MG63 (cell line): Measurements from ENCODE around the gene AKT2. TPM values are rescaled to one million over a fixed set of nuclear protein-coding genes. Genes with fewer than 3 reads are reported as not detected.

Source experiments
- DNase-seq: peaks from one replicate; pipeline ENCODE4 v3.0.0-alpha.2; 2020
- H3K27me3 ChIP-seq: fragments of 250-450 bp; sonication (Bioruptor Pico); 2 replicates; pipeline ENCODE4 v1.5.1; 2020; ENCODE audit warnings: mild to moderate bottlenecking, moderate library complexity
- H3K36me3 ChIP-seq: fragments of 250-450 bp; sonication (Bioruptor Pico); 2 replicates; pipeline ENCODE4 v1.5.1; 2020; ENCODE audit warnings: mild to moderate bottlenecking, moderate library complexity
- H3K4me3 ChIP-seq: fragments of 250-450 bp; sonication (Bioruptor Pico); 2 replicates; pipeline ENCODE4 v1.5.1; 2020; ENCODE audit warnings: mild to moderate bottlenecking, moderate library complexity
- H3K9me3 ChIP-seq: fragments of 250-450 bp; sonication (Bioruptor Pico); 2 replicates; pipeline ENCODE4 v1.5.1; 2020; ENCODE audit warnings: mild to moderate bottlenecking, moderate library complexity
- total RNA-seq: library from RNA; depleted of rRNA; stranded (reverse); fragments of >200 nt; shearing (Covaris generic); gene quantifications from 2 replicates; pipeline ENCODE4 v1.2.3, GENCODE V29; 2014; ENCODE audit warnings: low replicate concordance

Gene AKT2
- total RNA-seq, 1 experiment from 2014 or later: 104 TPM

- Histone ChIP-seq H3K36me3 (peaks cover 50% of the 10 kb centered on the region), H3K9me3 (no peaks in the 10 kb centered on the region), H3K27me3 (no peaks in the 10 kb centered on the region), H3K4me3 (no peak overlapping the region)
- DNase-seq: no peak
Measured at GRCh38 chr19:40236026-40236355, 49.2 kb downstream of the AKT2 start.

- H3K27me3 ChIP-seq: no peaks in the 10 kb centered on the region
- no peak overlapping the region for H3K4me3 ChIP-seq
- peaks cover 49% of the 10 kb centered on the region for H3K36me3 ChIP-seq
- H3K9me3 ChIP-seq: no peaks in the 10 kb centered on the region
- DNase-seq: no peak
Measured at GRCh38 chr19:40235238-40236025, 49.7 kb downstream of the AKT2 start.

GRCh38 chr19:40234429-40235237, 50.5 kb downstream of the AKT2 start:
- Histone ChIP-seq H3K4me3 (no peak overlapping the region), H3K9me3 (no peaks in the 10 kb centered on the region), H3K36me3 (peaks cover 41% of the 10 kb centered on the region), H3K27me3 (no peaks in the 10 kb centered on the region)
- DNase-seq: no peak

- DNase-seq: no peak
- H3K27me3 ChIP-seq: no peaks in the 10 kb centered on the region
- no peaks in the 10 kb centered on the region for H3K9me3 ChIP-seq
- no peak overlapping the region for H3K4me3 ChIP-seq
- H3K36me3 ChIP-seq: peaks cover 33% of the 10 kb centered on the region
Measured at GRCh38 chr19:40233811-40234389, 51.2 kb downstream of the AKT2 start.

- DNase-seq: no peak
- H3K27me3 ChIP-seq: no peaks in the 10 kb centered on the region
- peaks cover 26% of the 10 kb centered on the region for H3K36me3 ChIP-seq
- H3K9me3 ChIP-seq: no peaks in the 10 kb centered on the region
- no peak overlapping the region for H3K4me3 ChIP-seq
Measured at GRCh38 chr19:40232949-40233810, 52.0 kb downstream of the AKT2 start.

- Histone ChIP-seq H3K36me3 (peaks cover 21% of the 10 kb centered on the region), H3K9me3 (no peaks in the 10 kb centered on the region), H3K27me3 (no peaks in the 10 kb centered on the region), H3K4me3 (no peak overlapping the region)
- DNase-seq: no peak
Measured at GRCh38 chr19:40232479-40232878, 52.7 kb downstream of the AKT2 start.

- H3K36me3 ChIP-seq: peaks cover 14% of the 10 kb centered on the region
- no peak overlapping the region for H3K4me3 ChIP-seq
- H3K9me3 ChIP-seq: no peaks in the 10 kb centered on the region
- DNase-seq: no peak
- no peaks in the 10 kb centered on the region; the same call in none of the 2 replicates for H3K27me3 ChIP-seq
Measured at GRCh38 chr19:40231544-40232424, 53.4 kb downstream of the AKT2 start.

- Histone ChIP-seq H3K36me3 (peaks cover 11% of the 10 kb centered on the region; the same call in 1 of the 2 replicates), H3K9me3 (no peaks in the 10 kb centered on the region), H3K4me3 (no peak overlapping the region), H3K27me3 (peaks cover 3% of the 10 kb centered on the region)
- DNase-seq: no peak
Measured at GRCh38 chr19:40231057-40231456, 54.1 kb downstream of the AKT2 start.

- Histone ChIP-seq H3K4me3 (no peak overlapping the region), H3K36me3 (peaks cover 7% of the 10 kb centered on the region; the same call in 1 of the 2 replicates), H3K27me3 (peaks cover 3% of the 10 kb centered on the region), H3K9me3 (no peaks in the 10 kb centered on the region)
- DNase-seq: no peak
Measured at GRCh38 chr19:40229926-40230417, 55.2 kb downstream of the AKT2 start.

GRCh38 chr19:40229484-40229883, 55.7 kb downstream of the AKT2 start:
- peaks cover 2% of the 10 kb centered on the region; the same call in 1 of the 2 replicates for H3K36me3 ChIP-seq
- no peak overlapping the region for H3K4me3 ChIP-seq
- H3K9me3 ChIP-seq: no peaks in the 10 kb centered on the region
- H3K27me3 ChIP-seq: peaks cover 3% of the 10 kb centered on the region
- DNase-seq: no peak

- H3K27me3 ChIP-seq: peaks cover 3% of the 10 kb centered on the region
- no peak for DNase-seq
- no peaks in the 10 kb centered on the region for H3K36me3 ChIP-seq
- no peaks in the 10 kb centered on the region for H3K9me3 ChIP-seq
- no peak overlapping the region for H3K4me3 ChIP-seq
Measured at GRCh38 chr19:40228863-40229262, 56.3 kb downstream of the AKT2 start.

GRCh38 chr19:40228346-40228745, 56.8 kb downstream of the AKT2 start:
- Histone ChIP-seq H3K27me3 (peaks cover 3% of the 10 kb centered on the region), H3K9me3 (no peaks in the 10 kb centered on the region), H3K36me3 (no peaks in the 10 kb centered on the region), H3K4me3 (no peak overlapping the region)
- no peak for DNase-seq

- Histone ChIP-seq H3K27me3 (peaks cover 3% of the 10 kb centered on the region), H3K9me3 (peaks cover 4% of the 10 kb centered on the region; the same call in 1 of the 2 replicates), H3K36me3 (no peaks in the 10 kb centered on the region), H3K4me3 (no peak overlapping the region)
- DNase-seq: no peak
Measured at GRCh38 chr19:40225440-40226305, 59.5 kb downstream of the AKT2 start.

GRCh38 chr19:40224342-40225150, 60.6 kb downstream of the AKT2 start:
- H3K9me3 ChIP-seq: peaks cover 4% of the 10 kb centered on the region; the same call in 1 of the 2 replicates
- peaks cover 3% of the 10 kb centered on the region for H3K27me3 ChIP-seq
- no peaks in the 10 kb centered on the region for H3K36me3 ChIP-seq
- no peak overlapping the region for H3K4me3 ChIP-seq
- DNase-seq: no peak
